Skin epidermis (tissue), 12 donors: ENCODE results near the gene SPON1.
A peak's percentile ranks its signal among the peaks of the same experiment; 100 is the strongest.
"Not testable (repeated sequence)": the region's sequence is repeated elsewhere in the genome, so short reads cannot be mapped to it uniquely, and the experiment has no call there.

Source experiments
- H3K27ac ChIP-seq, 21 experiments: fragments of 200-600 bp; sonication (generic) in 11 of 21; one replicate each; pipeline ENCODE4 v1.5.0; 2020; ENCODE audit warnings: mild to moderate bottlenecking in 3 of 21, inconsistent platforms in 2 of 21, moderate library complexity in 2 of 21
- H3K4me3 ChIP-seq, 7 experiments: fragments of 200-600 bp; sonication (generic) in 2 of 7; one replicate each; pipeline ENCODE4 v1.5.0; 2020; ENCODE audit warnings: inconsistent platforms in 2 of 7, mild to moderate bottlenecking in 2 of 7, moderate library complexity in 1 of 7

The SPON1 gene

DNA sequence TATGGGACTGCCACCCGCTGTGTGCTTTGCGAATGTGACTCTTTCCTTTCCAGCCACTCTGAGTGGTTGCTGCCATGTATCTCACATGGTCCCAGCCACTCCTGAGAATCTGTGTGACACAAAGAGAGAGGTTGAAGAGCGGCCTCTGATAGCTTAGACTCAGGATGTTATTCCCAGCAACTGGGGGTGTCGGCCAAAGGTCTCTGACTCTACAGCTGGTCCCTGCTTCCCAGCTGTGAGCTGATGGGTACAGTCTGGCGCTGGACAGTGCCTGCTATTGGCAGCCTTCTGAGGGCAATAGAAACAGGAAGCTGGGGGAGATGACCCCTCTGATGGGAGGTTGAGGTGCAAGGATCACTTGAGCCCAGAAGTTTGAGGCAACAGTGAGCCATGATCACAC, 291.3 kb downstream of the SPON1 start:
- Histone ChIP-seq H3K27ac (no peak overlapping the region), H3K4me3 (no peak overlapping the region)

DNA sequence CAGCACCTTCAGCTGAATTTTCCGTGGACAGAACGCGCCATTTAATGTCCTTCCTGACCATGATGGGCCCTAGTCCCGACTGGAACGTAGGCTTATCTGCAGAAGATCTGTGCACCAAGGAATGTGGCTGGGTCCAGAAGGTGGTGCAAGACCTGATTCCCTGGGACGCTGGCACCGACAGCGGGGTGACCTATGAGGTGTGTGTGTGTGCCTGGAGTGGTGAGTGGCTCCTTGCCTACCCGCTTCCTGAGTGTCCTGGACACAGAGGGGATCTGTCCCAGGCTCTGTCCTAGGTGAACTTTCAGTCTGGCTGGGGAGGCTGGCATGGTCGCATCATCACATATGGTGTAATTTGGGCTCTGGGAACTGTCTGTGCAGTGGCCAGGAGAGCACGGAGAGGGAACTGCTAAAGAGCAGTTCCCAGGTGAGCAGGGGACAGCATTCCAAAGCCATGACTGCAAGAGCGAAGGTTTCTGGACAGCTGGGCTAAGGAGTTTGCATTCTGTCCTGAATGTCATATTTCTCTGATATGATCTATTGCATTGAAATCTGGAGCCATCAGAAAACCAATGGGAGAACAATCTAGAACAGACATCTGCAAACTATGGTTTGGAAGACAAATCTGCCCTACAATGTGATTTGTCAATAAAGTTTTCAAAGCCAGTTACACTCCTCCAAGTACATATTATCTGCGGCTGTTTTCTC, 292.2 kb downstream of the SPON1 start:
- no peak overlapping the region for H3K4me3 ChIP-seq

DNA sequence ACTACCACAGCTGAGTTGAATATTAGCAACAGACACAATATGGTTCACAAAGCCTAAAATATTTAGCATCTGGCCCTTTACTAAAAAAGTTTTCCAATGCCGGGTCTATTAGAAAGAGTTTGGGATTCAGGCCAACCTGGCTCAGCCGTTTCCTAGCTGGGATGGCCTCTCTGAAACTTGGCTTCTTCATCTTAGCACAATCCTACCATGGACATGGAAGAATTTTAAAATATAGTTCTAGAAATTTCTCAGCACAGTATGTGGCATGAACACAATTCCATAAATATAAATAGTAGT, 292.7 kb downstream of the SPON1 start:
- H3K27ac ChIP-seq, result no peak overlapping the region

More for the DNA sequence above, 292.2 kb downstream of the SPON1 start:
- no peak overlapping the region for H3K27ac ChIP-seq

DNA sequence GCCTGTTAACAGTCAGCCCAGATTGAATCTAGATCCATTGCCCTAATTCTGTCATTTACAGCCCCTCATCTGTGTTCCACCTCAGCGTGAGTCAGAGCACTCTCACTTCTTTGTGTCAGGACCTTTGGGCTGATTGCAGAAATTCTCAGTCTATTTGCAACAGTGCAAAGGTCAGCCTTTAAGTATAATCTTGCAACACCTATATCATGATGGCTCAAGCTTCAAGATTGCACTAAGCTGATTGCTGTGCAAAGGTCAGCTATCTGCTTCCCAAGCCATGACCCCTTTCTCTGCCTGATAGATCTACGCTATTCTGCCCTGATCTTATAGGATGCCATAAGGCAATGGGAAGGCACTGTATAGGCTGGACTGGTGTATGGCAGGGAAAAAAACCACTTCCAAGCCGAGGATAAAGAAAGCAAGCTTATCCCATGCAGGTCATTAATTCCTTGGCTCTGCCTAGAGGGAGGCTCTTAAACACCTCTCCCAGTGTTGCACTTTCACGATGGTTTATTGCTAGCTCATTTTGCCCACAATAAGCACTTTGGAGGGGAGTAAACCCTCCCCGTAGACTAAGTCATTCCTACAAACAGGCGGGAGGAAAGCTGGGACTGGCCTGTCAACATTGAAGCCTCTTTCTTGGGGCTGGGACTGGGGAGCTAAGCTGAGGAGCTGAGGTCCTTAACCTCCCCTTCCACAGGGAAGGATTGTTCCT, 295.9 kb downstream of the SPON1 start:
- no peak overlapping the region for H3K27ac ChIP-seq
- H3K4me3 ChIP-seq, result no peak overlapping the region

More for the DNA sequence above, 292.7 kb downstream of the SPON1 start:
- H3K4me3 ChIP-seq, result no peak overlapping the region

GRCh38 chr11:14259186-14259784, 296.8 kb downstream of the SPON1 start:
- no peak overlapping the region for H3K4me3 ChIP-seq
- no peak overlapping the region for H3K27ac ChIP-seq

GRCh38 chr11:14259878-14260277, 297.4 kb downstream of the SPON1 start:
- H3K4me3 ChIP-seq, result no peak overlapping the region
- no peak overlapping the region for H3K27ac ChIP-seq

DNA sequence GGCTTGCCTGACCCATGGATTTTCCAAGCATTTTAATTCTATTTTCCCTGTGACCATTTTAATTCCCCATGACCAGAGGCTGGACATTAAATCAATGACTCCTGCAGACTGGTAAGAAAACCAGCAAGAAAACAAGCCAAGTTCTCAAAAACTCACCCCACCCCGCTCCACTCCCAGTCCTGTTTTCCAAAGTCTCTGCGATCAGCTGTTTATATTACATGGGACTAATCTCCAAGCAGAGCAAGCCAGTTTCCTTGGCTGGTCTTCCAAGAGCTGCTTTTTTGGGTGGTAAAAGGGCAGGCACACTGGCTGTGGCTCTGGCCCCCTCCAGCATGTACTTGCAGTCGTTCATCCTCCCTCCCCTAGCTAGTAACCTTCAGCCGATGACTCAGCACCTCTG, 298.5 kb downstream of the SPON1 start:
- H3K4me3 ChIP-seq, result no peak overlapping the region
- no peak overlapping the region for H3K27ac ChIP-seq

DNA sequence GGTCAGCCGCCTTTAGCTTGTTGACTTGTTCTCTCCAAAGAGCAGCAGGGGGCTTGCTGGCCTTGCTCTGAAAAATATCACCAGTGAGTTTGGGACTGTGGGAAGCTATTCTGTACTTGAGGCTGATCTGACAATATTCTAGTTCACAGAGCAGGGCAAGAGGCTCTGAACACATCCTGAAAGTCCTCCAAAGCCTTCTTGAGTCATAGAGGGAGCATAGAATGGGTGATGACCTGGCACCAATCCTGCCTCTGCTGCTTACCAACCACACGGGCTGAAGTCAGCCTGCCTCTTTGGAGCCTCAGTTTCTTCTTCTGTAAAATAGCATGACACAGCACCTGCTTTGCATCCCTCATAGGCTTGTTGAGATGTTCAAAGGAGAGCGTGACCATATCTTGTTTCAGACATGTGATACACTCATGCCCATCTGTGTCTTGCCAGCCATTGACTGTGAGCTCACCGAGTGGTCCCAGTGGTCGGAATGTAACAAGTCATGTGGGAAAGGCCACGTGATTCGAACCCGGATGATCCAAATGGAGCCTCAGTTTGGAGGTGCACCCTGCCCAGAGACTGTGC, 299.8 kb downstream of the SPON1 start:
- Histone ChIP-seq H3K4me3 (no peak overlapping the region), H3K27ac (no peak overlapping the region)

DNA sequence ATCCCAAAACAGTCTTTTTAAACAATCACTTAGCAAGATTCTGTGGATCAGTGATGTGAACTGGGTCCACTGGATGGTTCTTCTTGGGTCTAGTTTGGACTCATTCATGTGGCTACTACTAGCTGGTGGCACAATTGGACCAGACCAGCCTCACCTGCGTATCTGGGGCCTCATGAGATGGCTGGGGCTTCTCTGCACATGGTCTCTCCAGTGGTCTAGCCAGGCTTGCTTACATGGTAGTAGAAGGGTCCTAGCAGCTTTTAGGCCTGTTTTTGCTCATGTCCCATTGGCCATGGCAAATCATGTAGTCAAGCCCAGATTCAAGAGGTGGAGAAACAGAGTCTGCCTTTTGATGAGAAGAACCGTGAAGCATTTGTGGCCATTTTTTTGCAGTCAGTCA, 302.4 kb downstream of the SPON1 start:
- no peak overlapping the region for H3K4me3 ChIP-seq
- no peak overlapping the region for H3K27ac ChIP-seq

DNA sequence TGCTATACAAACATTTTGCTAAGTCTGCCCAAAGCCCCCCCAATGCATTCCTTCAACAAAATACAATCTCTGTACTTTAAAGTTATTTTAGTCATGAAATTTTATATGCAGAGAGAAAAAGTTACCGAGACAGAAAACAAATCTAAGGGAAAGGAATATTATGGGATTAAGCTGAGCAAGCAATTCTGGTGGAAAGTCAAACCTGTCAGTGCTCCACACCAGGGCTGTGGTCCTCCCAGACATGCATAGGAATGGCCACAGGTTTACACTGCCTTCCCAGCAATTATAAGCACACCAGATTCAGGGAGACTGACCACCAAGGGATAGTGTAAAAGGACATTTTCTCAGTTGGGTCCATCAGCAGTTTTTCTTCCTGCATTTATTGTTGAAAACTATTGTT, 304.1 kb downstream of the SPON1 start:
- H3K4me3 ChIP-seq, result no peak overlapping the region
- no peak overlapping the region for H3K27ac ChIP-seq

- H3K27ac ChIP-seq, result no peak overlapping the region
- no peak overlapping the region for H3K4me3 ChIP-seq
These were observed 305.5 kb downstream of the SPON1 start for GRCh38 chr11:14267861-14268635.

DNA sequence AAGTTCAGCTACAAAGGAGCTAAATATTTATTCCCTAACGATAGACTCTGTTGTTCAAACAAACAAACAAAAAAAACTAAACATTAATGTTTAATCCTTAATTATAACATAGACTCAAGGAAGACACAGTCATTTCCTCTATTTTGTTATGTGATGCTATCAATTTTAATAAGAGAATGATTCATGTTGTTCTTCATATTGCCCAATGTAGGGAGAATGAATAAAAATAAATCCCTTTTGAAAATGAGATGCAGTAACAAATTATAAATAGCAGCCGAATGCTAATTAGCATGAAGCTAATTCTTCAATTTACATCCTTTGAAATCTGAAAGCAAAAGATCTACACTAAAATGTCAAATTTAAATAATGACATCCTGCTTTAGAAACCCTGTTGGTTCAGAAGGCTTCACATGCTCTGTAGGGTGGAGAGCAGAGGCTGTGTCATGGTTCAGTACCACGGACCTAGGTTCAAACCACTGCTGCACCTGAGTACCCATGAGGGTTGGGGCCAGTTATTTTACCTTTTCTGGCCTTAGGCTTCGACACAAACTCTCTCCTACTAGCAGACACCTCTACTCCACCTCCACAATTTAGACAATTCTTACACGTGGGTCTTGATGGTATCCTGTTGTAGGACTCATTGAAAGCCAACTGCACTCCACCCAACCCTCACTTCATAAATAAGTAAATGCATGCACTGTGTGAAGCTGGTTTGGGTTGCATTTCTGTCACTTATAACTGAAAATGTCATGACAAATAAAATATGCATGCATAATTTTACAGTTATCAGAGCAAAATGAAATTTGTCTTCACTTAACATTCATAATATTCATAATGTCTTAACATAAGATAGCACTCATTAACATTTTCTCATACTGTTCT, 307.4 kb downstream of the SPON1 start:
- Histone ChIP-seq H3K4me3 (no peak overlapping the region), H3K27ac (no peak overlapping the region)

GRCh38 chr11:14270690-14271542, 308.4 kb downstream of the SPON1 start:
- Histone ChIP-seq H3K4me3 (no peak overlapping the region), H3K27ac (no peak overlapping the region)

DNA sequence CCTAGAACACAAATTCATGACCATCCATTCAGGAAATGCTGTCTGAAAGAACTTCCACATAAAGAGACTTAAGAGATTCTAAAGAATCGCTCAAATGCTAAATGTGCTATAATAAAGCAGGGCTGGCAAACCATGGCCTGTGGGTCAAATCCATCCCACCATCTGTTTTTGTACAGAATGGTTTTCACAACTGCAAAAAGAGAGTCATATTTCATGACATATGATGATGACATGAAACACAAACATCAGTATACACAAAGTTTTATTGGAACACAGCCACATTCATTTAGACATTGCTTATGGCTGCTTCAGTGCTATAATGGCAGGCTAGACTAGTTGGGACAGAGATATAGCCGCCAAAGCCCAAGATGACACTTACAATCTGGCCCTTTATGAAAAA, 311.4 kb downstream of the SPON1 start:
- Histone ChIP-seq H3K4me3 (no peak overlapping the region), H3K27ac (no peak overlapping the region)

GRCh38 chr11:14275076-14275475, 312.6 kb downstream of the SPON1 start:
- Histone ChIP-seq H3K4me3 (no peak overlapping the region), H3K27ac (peak overlapping the region in 1 of 21 experiments; percentile 1)

DNA sequence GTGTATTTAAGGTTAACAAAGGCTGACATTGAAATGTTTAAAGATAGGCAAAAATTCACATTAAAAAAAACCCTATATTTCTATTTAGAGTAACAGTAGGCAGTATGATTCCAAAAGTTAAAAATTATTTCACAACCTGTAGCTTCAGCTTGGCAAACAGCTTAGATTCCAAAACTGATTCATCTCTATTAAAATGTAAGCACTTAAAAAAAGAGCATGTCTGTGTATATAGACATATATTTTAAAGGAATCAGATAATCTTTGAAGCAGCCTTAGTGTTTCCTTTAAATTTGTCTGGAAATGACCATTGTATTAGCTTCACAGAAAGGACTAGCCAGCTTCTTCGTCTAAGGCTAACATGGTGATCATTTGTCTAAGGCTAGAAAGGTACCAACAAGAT, 316.3 kb downstream of the SPON1 start:
- not testable (repeated sequence) for H3K27ac ChIP-seq

DNA sequence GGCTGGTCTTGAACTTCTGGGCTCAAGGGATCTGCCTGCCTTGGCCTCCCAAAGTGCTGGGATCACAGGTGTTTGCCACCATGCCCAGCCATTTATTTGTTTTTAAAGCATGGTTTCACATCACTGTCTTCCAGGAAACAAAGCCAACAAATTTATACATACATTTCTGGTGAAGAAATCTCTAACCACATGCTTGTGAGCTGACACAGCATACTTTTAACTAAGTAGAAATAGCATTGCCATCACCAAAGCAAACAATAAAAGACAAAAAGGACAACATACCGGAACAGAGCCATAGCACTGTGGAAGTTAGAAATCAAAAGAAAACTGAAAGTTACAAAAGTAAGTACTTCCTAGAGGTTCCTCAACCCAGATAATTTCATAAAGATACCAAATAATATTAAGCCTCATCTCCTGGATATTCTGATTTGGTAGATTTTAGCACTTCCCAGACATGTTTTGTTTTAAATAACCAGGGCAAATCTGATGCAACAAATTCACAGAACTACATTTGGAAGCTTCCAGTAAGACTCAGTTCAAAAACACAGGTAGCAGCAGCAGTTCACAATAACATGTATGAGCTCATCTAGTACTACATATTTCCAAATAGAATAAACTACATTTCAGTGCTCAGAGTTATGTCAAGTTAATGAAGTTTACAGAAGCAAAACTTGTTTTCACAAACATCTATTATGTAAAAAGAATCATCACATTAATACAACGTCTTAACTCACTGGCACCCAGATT, 325.8 kb downstream of the SPON1 start:
- peak overlapping the region in 3 of 21 experiments; percentile 10 to 20 (median 11) for H3K27ac ChIP-seq
- no peak overlapping the region for H3K4me3 ChIP-seq

More for the DNA sequence above, 316.3 kb downstream of the SPON1 start:
- H3K4me3 ChIP-seq, result not testable (repeated sequence)

DNA sequence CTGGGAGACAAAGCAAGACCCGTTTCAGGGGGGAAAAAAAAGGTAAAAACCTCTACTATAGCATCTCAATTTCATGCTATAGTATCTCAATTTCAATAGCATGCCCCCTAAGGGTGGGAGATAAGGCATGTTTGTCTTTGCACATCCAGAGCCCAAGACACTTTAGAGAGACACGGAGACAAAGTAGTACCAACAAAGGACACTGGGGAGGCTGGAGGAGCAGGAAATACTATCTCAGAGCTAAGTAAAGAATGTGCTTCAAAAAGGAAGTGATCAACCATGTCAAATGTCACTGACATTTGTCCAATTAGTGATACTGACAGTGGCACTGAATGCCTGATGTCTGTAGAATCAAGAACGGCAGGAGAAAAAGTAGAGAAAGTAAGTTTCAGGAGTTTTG, 327.9 kb downstream of the SPON1 start:
- Histone ChIP-seq H3K27ac (no peak overlapping the region), H3K4me3 (no peak overlapping the region)
